ENCODE results near the gene LONP1.
"Not testable (repeated sequence)": the region's sequence is repeated elsewhere in the genome, so short reads cannot be mapped to it uniquely, and the experiment has no call there.

Gene LONP1, protein sequence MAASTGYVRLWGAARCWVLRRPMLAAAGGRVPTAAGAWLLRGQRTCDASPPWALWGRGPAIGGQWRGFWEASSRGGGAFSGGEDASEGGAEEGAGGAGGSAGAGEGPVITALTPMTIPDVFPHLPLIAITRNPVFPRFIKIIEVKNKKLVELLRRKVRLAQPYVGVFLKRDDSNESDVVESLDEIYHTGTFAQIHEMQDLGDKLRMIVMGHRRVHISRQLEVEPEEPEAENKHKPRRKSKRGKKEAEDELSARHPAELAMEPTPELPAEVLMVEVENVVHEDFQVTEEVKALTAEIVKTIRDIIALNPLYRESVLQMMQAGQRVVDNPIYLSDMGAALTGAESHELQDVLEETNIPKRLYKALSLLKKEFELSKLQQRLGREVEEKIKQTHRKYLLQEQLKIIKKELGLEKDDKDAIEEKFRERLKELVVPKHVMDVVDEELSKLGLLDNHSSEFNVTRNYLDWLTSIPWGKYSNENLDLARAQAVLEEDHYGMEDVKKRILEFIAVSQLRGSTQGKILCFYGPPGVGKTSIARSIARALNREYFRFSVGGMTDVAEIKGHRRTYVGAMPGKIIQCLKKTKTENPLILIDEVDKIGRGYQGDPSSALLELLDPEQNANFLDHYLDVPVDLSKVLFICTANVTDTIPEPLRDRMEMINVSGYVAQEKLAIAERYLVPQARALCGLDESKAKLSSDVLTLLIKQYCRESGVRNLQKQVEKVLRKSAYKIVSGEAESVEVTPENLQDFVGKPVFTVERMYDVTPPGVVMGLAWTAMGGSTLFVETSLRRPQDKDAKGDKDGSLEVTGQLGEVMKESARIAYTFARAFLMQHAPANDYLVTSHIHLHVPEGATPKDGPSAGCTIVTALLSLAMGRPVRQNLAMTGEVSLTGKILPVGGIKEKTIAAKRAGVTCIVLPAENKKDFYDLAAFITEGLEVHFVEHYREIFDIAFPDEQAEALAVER

DNA sequence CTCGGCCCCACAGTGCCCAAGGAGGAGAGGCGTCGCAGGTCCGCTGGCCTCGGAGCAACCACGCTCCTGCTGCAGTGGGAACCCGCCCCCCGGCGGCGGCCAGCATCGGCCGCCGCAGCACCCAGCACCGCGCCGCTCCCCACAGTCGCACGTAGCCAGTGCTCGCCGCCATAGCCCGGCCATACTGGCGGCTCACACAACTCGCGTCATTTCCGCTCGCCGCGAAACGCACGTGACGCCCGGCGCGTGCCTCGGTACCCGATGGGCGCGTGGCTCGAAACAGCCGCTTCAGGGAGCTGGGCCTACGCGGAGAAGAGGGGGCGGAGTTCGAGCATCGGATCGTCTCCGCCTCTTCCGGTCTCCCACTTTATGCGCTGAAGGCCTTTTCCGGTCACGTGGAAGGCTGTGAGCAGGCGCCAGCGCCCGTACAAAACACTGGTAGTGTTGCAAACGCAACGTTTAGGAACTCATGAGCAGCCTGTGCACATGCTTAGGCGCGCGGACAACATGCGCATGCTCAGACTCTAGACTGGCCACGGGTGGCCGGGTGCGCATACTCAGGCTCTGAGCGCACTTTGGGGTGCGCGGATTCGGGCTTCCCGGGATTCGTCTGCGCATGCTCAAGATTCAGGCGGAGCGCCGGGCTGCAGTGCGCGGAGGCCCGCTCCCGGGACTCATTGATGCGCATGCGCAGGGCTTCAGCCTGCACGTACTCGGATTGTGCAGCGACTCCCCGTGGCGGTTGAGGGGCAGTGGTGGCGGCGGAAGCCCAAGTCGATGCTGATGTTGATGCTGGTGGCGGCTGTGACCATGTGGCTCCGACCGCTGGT lies at the start of gene LONP1, which contains the start of gene CATSPERD:
Gene LONP1, minus strand, starts transcription at position 186 of the 830 bp plus-strand sequence. Its CDS starts 14 bp downstream, at position 172.
Gene CATSPERD, plus strand, starts transcription at position 677 of the 830 bp plus-strand sequence. Its CDS starts 101 bp downstream, at position 778.
- DNase-seq: peak; percentile 96 to 97

DNA sequence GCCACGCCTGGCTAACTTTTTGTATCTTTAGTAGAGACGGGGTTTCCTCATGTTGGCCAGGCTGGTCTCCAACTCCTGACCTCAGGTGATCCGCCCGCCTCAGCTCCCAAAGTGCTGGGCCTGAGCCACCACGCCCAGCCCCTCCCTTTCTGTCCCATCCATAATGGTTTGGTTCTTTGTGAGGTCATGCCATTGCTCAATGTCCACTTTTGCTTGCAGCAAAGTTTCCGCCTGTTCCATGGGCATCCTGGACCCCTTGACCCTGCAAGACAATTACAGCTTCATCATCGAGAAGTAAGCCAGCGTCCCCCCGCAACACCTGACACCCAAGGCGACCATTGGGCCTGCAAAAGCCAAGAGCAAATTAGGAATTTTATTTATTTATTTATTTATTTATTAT lies 48.0 kb upstream of the LONP1 start:
- DNase-seq: no peak

DNA sequence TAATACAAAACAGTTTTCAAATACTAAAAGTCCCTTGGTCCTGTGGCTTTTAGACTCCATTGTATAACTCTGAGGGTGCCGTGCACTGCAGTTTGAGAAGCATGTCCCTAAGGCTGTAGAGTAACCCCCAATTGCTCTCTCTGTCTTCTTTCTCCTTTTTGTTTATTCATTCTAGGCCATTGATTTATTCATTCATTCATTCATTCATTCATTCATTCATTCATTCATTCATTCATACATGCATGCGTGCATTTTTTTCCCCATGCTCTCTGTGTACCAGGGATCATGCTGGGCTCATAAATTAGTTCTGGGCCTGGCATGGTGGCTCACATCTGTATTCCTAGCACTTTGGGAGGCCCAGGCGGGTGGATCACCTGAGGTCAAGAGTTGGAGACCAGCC lies 45.3 kb upstream of the LONP1 start:
- no peak for DNase-seq

DNA sequence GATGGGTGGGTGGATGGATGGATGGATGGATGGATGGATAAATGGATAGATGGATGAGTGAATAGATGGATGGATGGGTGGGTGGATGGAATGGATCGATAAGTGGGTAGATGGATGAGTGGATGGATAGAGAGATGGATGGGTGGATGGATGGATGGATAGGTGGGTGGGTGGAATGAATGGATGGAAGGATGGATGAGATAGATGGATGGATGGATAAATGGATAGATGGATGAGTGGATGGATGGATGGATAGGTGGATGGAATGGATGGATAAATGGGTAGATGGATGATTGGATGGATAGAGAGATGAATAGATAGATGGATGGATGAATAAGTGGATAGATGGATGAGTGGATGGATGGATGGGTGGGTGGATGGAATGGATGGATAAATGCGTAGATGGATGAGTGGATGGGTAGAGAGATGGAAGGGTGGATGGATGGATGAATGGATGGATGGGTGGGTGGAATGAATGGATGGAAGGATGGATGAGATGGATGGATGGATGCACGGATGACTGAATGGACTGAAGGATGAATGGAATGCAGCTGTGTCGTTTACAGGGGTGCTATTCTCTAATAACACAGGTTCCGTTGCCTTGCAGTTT lies 42.8 kb upstream of the LONP1 start:
- no peak for DNase-seq

DNA sequence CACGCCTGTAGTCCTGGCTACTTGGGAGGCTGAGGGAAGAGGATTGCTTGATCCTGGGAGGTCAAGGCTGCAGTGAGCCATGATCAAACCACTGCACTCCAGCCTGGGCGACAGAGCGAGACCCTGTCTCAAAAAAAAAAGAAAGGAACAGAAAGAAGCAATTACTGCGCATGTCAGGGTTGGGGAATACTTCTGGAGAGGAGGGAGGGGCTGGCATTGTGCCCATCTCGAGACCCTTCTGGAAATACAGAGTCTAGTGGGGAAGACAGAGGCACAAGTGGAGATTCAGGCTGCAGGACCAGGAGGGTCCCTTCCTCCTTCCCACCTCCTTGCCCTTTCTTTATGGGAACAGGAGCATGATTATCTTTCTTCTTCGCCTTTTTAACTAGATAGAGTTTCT lies 33.8 kb upstream of the LONP1 start:
- no peak for DNase-seq

DNA sequence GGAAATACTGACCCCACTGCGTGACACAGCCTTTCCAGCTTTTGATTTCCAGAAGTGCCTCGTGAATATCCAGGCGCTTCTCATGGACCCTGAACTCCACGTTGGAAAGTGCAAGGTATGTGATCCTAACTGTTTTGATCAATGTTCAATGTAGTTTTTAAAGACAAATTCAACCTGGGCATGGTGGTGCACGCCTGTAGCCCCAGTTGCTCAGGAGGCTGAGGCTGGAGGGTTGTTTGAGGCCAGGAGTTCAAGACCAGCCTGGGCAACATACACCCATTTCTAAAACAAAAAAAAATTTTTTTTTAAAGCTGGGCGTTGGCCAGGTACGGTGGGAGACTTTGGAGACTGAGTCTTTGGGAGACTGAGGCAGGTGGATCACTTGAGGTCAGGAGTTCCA lies 31.8 kb upstream of the LONP1 start:
- no peak for DNase-seq

DNA sequence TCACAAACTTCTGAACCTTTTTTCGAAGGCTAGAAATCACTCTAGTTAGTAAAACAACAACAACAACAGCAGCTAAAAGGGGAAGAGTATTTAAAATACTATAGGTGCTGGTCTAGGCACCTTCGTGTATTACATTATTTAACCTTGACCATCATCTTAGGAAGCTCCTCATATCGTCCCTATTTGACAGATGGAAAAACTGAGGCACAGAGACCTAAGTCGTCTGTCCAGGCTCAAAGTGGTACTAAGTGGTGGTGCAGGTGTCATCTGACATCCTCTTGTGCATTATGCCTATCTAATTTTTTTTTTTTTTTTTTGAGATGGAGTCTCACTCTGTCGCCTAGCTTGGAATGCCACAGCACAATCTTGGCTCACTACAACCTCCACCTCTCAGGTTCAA lies 29.6 kb upstream of the LONP1 start:
- DNase-seq: no peak

DNA sequence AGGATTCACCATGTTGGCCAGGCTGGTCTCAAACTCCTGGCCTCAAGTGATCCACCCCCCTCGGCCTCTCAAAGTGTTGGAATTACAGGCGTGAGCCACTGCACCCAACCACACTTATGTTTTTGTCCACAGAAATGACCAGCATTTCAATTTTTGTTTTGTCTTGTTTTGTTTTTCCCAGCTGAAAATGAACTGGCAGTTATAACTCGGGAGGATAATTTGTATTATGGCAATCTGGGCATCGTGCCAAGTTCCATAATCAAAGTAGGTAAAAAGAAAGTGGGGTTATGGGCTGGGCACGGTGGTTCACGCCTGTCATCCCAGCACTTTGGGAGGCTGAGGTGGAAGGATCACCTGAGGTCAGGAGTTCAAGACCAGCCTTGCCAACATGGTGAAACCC lies 29.0 kb upstream of the LONP1 start:
- DNase-seq: not testable (repeated sequence)

DNA sequence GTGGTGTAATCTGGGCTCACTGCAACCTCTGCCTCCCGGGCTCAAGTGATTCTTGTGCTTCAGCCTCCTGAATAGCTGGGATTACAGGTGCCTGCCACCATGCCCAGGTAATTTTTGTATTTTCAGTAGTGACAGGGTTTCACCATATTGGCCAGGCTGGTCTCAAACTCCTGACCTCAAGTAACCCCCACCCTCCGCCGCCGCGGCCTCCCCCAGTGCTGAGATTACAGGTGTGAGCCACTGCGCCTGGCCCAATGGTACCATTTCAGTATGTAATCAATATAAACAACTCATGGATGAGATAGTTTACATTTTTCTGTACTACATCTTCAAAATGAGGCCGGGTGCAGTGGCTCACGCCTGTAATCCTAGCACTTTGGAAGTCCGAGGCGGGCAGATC lies 25.1 kb upstream of the LONP1 start:
- not testable (repeated sequence) for DNase-seq

DNA sequence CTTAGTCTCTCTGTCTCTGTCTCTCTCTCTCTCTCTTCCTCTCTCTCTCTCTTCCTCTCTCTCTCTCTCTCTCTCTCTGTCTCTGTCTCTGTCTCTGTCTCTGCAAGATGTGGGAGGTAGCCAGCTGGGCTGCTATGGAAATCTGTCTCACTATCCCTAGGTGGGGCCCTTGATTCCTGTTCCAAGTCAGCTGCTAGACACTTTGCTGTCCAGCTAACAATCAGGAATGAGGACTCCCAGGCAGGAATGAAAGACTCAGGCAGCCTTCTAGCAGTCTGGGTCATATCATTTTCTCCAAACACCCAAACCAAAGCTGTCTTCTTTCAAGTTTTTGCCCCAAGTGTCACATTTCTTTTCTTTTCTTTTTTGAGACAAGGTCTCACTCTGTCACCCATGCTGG lies 23.7 kb upstream of the LONP1 start:
- no peak for DNase-seq

DNA sequence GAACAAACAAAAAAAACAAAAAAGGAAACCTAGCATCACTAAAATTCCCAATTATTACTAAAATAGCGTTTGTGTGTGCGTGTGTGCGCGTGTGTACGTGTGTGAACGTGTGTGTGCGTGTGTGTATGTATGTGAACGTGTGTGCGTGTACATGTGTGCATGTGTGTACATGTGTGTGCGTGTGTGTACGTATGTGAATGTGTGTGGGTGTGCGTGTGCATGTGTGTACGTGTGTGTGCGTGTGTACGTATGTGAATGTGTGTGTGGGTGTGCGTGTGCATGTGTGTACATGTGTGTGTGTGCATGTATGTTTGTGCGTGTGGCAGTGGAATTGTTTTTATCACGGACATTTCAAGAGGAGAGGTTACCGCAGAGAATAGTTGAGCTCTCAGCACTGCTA lies 22.1 kb upstream of the LONP1 start:
- DNase-seq: no peak

DNA sequence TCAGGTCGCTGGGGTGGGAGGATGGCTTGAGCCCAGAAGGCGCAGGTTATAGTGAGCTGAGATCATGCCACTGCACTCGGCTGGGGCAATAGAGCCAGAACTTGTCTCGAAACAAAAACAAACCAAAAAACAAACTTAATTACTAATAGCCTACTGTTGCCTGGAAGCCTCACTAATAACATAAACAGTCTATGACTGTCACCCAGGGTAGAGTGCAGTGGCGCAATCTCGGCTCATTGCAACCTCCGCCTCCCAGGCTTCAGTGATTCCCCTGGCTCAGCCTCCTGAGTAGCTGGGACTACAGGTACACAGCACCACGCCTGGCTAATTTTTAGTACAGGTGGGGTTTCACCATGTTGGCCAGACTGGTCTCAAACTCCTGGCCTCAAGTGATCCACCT lies 18.5 kb upstream of the LONP1 start:
- DNase-seq: no peak

DNA sequence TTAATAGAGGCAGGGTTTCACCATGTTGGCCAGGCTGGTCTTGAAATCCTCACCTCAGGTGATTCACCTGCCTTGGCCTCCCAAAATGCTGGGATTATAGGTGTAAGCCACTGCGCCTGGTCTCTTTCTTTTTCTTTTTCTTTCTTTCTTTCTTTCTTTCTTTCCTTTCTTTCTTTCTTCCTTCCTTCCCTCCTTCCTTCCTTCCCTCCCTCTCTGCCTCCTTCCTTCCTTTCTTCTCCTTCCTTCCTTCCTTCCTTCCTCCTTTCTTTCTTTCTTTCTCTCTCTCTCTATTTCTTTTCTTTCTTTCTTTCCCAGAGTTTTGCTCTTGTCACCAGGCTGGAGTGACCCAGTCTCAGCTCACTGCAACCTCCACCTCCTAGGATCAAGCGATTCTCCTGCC lies 13.2 kb upstream of the LONP1 start:
- not testable (repeated sequence) for DNase-seq

DNA sequence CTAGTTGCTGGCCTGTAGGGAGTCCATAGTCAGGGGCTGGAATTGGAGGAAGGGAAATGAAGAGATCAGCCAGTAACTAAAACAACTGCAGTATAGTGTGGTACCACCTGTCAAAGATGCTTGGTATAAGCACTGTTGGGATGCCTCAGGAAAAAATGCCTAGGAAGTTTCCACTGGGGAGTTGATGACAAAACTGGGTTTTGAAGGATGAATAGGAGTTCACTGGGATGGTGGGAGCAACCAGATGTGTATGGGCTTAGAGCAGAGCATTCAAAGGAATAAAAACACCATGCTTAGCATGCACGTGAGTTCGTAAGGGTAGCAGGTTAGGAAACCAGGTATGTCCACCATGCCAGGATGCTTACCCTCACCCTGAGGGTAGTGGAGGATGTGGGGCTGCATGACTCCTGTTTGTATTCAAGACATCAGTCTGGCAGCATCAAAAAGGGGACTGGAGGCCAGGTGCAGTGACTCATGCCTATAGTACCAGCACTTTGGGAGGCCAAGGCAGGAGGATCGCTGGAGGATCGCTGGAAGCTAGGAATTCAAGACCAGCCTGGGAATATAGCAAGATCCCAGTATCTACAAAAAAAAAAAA lies 7.6 kb upstream of the LONP1 start:
- no peak for DNase-seq

DNA sequence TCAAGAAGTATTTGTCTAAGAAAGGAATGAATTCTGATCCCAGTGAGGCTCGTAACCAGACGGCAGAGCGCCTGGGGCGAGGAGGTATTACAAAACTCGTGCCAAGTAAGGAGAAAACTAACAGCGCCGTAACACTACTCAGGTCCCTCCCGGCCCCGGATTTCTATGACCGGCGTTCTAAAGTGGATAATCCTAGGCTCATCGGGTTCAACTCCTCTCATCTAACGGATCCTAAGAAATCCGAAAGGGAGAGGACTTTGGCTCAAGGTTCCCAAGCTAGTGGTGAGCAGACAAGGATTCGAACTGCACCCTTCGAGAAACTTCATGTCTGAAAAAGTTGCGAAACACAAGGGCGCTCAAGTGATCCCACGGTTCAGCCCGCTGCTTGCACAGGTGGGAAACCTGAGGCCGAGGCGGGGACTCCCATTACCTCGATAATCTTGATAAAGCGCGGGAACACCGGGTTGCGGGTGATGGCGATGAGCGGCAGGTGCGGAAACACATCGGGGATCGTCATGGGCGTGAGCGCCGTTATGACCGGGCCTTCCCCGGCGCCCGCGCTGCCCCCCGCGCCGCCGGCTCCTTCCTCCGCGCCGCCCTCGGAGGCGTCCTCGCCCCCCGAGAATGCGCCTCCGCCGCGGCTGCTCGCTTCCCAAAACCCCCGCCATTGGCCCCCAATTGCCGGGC lies 529 bp downstream of the LONP1 start:
- DNase-seq: peak in 1 of 2 experiments; percentile 11

DNA sequence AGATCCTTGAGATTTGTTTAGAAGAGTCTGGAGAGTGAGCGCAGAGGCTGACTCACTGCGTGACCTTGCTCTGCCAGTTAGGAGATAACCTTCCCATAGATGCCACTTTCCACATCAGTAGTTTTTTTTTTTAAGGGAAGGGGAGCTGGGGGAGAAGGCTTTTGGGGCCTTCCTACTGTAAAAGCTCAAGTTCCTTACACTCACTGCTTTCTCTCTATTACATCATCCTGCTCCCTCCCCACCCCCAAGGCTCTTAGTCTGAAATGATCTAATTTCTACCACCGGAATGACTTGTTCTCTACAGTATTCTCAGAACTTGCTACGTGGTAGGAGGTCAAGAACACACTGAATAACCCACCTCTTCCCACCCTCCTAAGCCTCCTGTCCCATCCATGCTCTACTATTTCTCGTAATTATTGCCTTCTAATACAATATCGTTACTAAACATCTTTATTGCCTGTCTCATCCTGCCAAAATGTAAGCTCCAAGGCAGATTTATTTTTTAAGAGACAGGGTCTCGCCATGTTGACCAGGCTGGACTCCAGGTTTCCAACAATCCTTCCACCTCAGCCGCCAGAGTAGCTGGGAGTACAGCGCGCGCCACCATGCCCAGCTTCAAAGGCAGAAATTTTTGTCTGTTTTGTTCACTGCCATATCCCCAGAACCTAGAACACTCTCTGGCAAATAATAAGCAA lies 1.2 kb downstream of the LONP1 start:
- no peak for DNase-seq

DNA sequence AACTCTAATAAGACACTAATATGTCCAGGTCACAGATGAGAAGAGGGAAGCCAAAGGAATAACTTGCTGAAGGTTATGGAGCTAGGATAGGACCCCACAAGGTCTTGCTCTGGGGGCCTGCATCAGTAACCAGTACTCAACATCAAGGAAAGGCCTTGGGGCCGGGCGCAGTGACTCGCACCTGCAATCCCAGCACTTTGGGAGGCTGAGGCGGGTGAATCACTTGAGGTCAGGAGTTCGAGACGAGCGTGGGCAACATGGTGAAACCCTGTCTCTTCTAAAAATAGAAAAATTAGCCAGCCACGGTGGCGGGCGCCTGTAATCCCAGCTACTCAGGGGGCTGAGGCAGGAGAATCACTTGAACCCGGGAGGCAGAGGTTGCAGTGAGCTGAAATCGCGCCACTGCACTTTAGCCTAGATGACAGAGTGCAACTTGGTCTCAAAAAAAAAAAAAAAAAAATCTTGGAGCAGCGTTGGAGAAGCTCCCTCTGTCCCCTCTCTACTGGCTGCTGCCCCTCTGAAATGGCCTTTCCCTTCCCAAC lies 1.8 kb downstream of the LONP1 start:
- DNase-seq: no peak

DNA sequence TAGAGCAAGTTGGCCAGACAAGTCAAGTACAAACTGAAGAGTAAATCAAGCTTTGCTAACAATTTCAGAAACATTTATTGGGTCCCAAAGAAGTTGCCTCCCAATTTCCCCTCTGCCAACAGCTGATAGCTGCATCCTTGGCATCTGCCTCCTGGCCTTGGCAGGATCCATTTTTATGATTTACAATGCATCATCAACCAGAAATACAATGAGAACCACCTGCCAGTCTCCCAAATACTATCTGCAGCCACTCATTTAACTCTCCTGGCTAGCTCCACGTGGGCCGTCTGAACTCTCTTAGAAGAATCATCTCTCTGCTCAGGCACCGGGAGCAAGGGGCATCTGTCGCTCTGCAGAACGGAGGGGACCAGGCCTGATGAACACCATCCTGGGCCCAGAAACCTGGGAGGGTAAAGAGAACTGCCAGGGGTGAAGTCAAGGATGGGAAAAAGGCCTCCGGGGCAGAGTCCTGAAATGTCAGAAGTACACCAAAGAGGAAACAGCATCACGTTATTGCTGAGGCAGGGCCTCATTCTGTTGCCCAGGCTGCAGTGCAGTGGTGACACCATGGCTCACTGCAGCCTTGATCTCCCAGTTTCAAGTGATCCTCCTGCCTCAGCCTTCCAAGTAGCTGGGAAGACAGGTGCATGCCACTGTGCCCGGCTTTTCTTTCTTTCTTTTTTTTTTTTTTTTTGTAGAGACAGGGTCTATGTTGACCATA lies 2.6 kb downstream of the LONP1 start:
- DNase-seq: no peak

DNA sequence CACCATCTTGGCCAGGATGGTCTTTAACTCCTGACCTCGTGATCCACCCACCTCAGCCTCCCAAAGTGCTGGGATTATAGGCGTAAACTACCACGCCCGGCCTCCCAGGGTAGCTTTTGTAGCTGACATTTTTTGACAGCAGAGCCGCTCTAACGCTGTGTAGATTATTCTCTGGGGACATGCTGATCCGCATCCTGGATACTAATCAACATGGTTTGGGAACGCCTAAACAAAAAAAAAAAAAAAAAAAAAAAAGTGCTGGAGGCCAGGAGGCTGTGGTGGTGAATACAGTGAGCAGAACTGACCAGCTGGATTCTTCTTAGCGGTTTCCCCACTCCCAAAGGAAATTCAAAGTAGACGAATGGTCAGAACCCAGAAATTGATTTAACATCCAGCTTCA lies 5.1 kb downstream of the LONP1 start:
- DNase-seq: no peak

DNA sequence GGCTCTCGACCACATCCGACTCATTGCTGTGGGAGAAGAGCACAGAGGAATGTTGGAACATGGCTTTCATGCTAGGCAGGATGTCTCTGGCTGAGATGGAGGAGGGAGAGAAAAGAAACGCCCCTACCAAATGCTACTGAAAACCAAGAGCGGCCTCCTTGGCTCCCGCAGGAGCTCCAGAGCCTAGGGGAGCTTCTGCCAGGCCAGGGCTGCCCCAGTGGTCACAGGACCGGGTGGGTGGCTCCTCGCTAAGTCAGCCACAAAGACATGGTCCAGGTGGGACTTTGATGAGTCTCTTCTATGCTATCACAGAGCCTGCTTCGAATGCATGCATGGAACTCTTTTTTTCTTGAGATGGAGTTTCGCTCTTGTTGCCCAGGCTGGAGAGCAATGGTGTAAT lies 6.7 kb downstream of the LONP1 start:
- no peak for DNase-seq

Data from SHP77 (cell line).